ENCODE data around the gene COA8. TPM values are rescaled to one million over a fixed set of nuclear protein-coding genes. Genes with fewer than 3 reads are reported as not detected.

Gene COA8
- total and polyA plus RNA-seq, 2 of the 13 experiments (the other 11 are each of a cell fraction or from before 2014, with no cell fraction given): 10.9 to 25.1 TPM

- TF ChIP-seq BRF2 (CRISPR knock-in tag; IDR thresholded peaks at IDR 0.05) (no peak), GTF3A (CRISPR knock-in tag; conservative IDR thresholded peaks at IDR 0.05) (no peak), NFE2L2 (IDR thresholded peaks at IDR 0.05; ENCODE audit: low read length) (no peak), ZMYM4 (CRISPR knock-in tag; IDR thresholded peaks at IDR 0.05) (no peak), ZNF337 (CRISPR knock-in tag; IDR thresholded peaks at IDR 0.05; ENCODE audit: borderline replicate concordance, low read depth) (no peak), TERF1 (CRISPR knock-in tag; IDR thresholded peaks at IDR 0.05) (no peak), ZNF879 (CRISPR knock-in tag; IDR thresholded peaks at IDR 0.05) (no peak), FOSL2 (CRISPR knock-in tag; IDR thresholded peaks at IDR 0.05) (no peak), ZNF274 (CRISPR knock-in tag; IDR thresholded peaks at IDR 0.05) (no peak), PBX3 (CRISPR knock-in tag; IDR thresholded peaks at IDR 0.05; ENCODE audit: borderline replicate concordance) (no peak), RAD51 (IDR thresholded peaks at IDR 0.05; ENCODE audit: borderline replicate concordance) (no peak), JDP2 (CRISPR knock-in tag; IDR thresholded peaks at IDR 0.05; ENCODE audit: borderline replicate concordance) (no peak), SIN3A (IDR thresholded peaks at IDR 0.05; ENCODE audit: borderline replicate concordance, low read depth, low read length) (no peak), SNAPC4 (CRISPR knock-in tag; IDR thresholded peaks at IDR 0.05) (no peak), CBFB (CRISPR knock-in tag; IDR thresholded peaks at IDR 0.05) (no peak)
- TF ChIP-seq, protein P1, sequence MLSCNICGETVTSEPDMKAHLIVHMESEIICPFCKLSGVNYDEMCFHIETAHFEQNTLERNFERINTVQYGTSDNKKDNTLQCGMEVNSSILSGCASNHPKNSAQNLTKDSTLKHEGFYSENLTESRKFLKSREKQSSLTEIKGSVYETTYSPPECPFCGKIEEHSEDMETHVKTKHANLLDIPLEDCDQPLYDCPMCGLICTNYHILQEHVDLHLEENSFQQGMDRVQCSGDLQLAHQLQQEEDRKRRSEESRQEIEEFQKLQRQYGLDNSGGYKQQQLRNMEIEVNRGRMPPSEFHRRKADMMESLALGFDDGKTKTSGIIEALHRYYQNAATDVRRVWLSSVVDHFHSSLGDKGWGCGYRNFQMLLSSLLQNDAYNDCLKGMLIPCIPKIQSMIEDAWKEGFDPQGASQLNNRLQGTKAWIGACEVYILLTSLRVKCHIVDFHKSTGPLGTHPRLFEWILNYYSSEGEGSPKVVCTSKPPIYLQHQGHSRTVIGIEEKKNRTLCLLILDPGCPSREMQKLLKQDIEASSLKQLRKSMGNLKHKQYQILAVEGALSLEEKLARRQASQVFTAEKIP (CRISPR knock-in tag; IDR thresholded peaks at IDR 0.05; ENCODE audit: borderline replicate concordance): no peak
- TF ChIP-seq, protein P2, sequence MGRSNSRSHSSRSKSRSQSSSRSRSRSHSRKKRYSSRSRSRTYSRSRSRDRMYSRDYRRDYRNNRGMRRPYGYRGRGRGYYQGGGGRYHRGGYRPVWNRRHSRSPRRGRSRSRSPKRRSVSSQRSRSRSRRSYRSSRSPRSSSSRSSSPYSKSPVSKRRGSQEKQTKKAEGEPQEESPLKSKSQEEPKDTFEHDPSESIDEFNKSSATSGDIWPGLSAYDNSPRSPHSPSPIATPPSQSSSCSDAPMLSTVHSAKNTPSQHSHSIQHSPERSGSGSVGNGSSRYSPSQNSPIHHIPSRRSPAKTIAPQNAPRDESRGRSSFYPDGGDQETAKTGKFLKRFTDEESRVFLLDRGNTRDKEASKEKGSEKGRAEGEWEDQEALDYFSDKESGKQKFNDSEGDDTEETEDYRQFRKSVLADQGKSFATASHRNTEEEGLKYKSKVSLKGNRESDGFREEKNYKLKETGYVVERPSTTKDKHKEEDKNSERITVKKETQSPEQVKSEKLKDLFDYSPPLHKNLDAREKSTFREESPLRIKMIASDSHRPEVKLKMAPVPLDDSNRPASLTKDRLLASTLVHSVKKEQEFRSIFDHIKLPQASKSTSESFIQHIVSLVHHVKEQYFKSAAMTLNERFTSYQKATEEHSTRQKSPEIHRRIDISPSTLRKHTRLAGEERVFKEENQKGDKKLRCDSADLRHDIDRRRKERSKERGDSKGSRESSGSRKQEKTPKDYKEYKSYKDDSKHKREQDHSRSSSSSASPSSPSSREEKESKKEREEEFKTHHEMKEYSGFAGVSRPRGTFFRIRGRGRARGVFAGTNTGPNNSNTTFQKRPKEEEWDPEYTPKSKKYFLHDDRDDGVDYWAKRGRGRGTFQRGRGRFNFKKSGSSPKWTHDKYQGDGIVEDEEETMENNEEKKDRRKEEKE (IDR thresholded peaks at IDR 0.05): no peak
Observed at GRCh38 chr14:103528146-103528586, 34.6 kb upstream of the COA8 start (continued).

All from HepG2 (cell line).